Kidney (tissue), 14 donors: ENCODE results near the gene CCDC78. TPM values are rescaled to one million over a fixed set of nuclear protein-coding genes. Genes with fewer than 3 reads are reported as not detected.
A peak's percentile ranks its signal among the peaks of the same experiment; 100 is the strongest.

Experiments used
- DNase-seq, 5 donors: peaks; one replicate each; pipeline ENCODE4 v3.0.0-alpha.2; 2013 to 2020
- FAIRE-seq: peaks from 2 replicates; lab custom pipeline; 2012; peaks lifted over from hg19 to GRCh38; lab: Jason Lieb, UNC
- H3K27ac ChIP-seq, 2 donors: one replicate each; pipeline ENCODE4 v1.7.0; 2013; ENCODE audit warnings: low read depth in 2 of 2, low read length in 2 of 2, inconsistent platforms in 1 of 2
- H3K27me3 ChIP-seq: one replicate; pipeline ENCODE4 v1.7.1; 2013; ENCODE audit warnings: low read length, inconsistent platforms; ENCODE audit not compliant: control insufficient read depth, insufficient read depth
- H3K36me3 ChIP-seq, 3 donors: one replicate each; pipeline versions ENCODE4 v1.7.0 to v1.7.1; 2013; ENCODE audit warnings: low read length in 3 of 3, control low read depth in 1 of 3, inconsistent platforms in 1 of 3; ENCODE audit not compliant: insufficient read depth in 3 of 3, control insufficient read depth in 2 of 3
- H3K4me1 ChIP-seq, 3 donors: one replicate each; pipeline versions ENCODE4 v1.7.0 to v1.7.1; 2013; ENCODE audit warnings: low read length in 3 of 3, inconsistent platforms in 1 of 3, low read depth in 1 of 3; ENCODE audit not compliant: control insufficient read depth in 2 of 3, insufficient read depth in 2 of 3
- H3K4me3 ChIP-seq, 3 donors: one replicate each; pipeline versions ENCODE4 v1.7.0 to v1.8.1; 2013; ENCODE audit warnings: low read length in 3 of 3, control low read depth in 1 of 3, inconsistent platforms in 1 of 3
- H3K9ac ChIP-seq, 3 donors: one replicate each; pipeline versions ENCODE4 v1.7.0 to v1.7.1; 2013; ENCODE audit warnings: low read length in 3 of 3, control low read depth in 1 of 3, inconsistent platforms in 1 of 3
- H3K9me3 ChIP-seq, 3 donors: one replicate each; pipeline versions ENCODE4 v1.7.0 to v1.7.1; 2013; ENCODE audit warnings: low read length in 3 of 3, control low read depth in 1 of 3, inconsistent platforms in 1 of 3; ENCODE audit not compliant: control insufficient read depth in 2 of 3, insufficient read depth in 1 of 3
- CTCF ChIP-seq: IDR thresholded peaks from 3 replicates; pipeline ENCODE4 v1.5.1; 2012; ENCODE audit warnings: mild to moderate bottlenecking, moderate library complexity, borderline replicate concordance; ENCODE audit not compliant: insufficient read depth; ENCODE audit errors: extremely low read depth
- intact Hi-C: fragments of 100-400 bp; cut with DNase I; formaldehyde crosslinking; loops from one replicate; pipeline ENCODE4 v1.11.1; 2022
- polyA plus RNA-seq: library from polyadenylated mRNA; stranded (reverse); fragments of 350-450 nt; fragmentation: Illumina TruSeq; extraction: RNeasy Lipid Tissue Mini Kit (QIAGEN cat#74804); gene quantifications from one replicate; pipeline ENCODE4 v1.2.3, GENCODE V29; 2014; ENCODE audit warnings: low read depth, low replicate concordance; ENCODE audit not compliant: insufficient read depth
- total RNA-seq: library from RNA; stranded (reverse); fragmentation: NEBNext Ultra II Directional; extraction: Animal tissue kit (Norgen Biotek cat#: 25700); gene quantifications from one replicate; pipeline ENCODE4 v1.2.1, GENCODE V29; 2021
- donor health status: control.
- donor health status: control.
- donor health status: control.
- donor health status: control.
- donor health status: control.
- donor health status: DM: yes; HTN: yes; CAD: no.
- donor health status: Normal renal cell carcinoma (clear cell type).

Gene CCDC78
- total and polyA plus RNA-seq, 2 donors from 2014 or later = 1.3 to 2.6 TPM

GRCh38 chr16:689175-689897 is 36.9 kb downstream of the CCDC78 start:
- Histone ChIP-seq H3K4me3 (peak overlapping the region; percentile 12 to 90 (median 75)), H3K27ac (no peak overlapping the region), H3K36me3 (peaks cover 0 to 3% (median 0%) of the 10 kb centered on the region in 3 donors), H3K4me1 (peaks cover 0 to 18% (median 0%) of the 10 kb centered on the region in 3 donors), H3K27me3 (no peaks in the 10 kb centered on the region), H3K9me3 (no peaks in the 10 kb centered on the region), H3K9ac (peak overlapping the region; percentile 48 to 93 (median 86))
- no peak for DNase-seq
- intact Hi-C loops = no loop called here
- no peak for FAIRE-seq
- TF ChIP-seq CTCF = no peak

GRCh38 chr16:687499-687898 is 38.7 kb downstream of the CCDC78 start:
- FAIRE-seq = no peak
- Histone ChIP-seq H3K9me3 (no peaks in the 10 kb centered on the region), H3K27ac (no peak overlapping the region), H3K4me1 (peaks cover 0 to 31% (median 5%) of the 10 kb centered on the region in 3 donors), H3K27me3 (no peaks in the 10 kb centered on the region), H3K4me3 (no peak overlapping the region), H3K36me3 (peaks cover 0 to 10% (median 3%) of the 10 kb centered on the region in 3 donors), H3K9ac (no peak overlapping the region)
- intact Hi-C loops = no loop called here
- DNase-seq = no peak
- TF ChIP-seq CTCF = no peak

GRCh38 chr16:686459-687260 is 39.6 kb downstream of the CCDC78 start:
- FAIRE-seq (no peak), DNase-seq (no peak)
- peaks cover 0 to 39% (median 5%) of the 10 kb centered on the region in 3 donors for H3K4me1 ChIP-seq

More at GRCh38 chr16:686459-687260, 39.6 kb downstream of the CCDC78 start:
- H3K36me3 ChIP-seq = peaks cover 5 to 18% (median 8%) of the 10 kb centered on the region in 3 donors
- no peaks in the 10 kb centered on the region for H3K27me3 ChIP-seq
- no peak for TF ChIP-seq CTCF
- H3K9ac ChIP-seq = no peak overlapping the region
- no peak overlapping the region for H3K4me3 ChIP-seq
- H3K27ac ChIP-seq = no peak overlapping the region
- no peaks in the 10 kb centered on the region for H3K9me3 ChIP-seq
- intact Hi-C loops = no loop called here
